ENCODE measurements around the gene ANKRD10.
"Not testable (repeated sequence)": the region's sequence is repeated elsewhere in the genome, so short reads cannot be mapped to it uniquely, and the experiment has no call there.

Gene ANKRD10

GRCh38 chr13:110915057-110915873 is at the start of gene ANKRD10:
Gene ANKRD10 (minus strand): TSS chr13:110915069. CDS start chr13:110914934, 135 bp downstream.
- DNase-seq: peak; percentile 85 to 100 (median 98)

- no peak for DNase-seq
Observed at GRCh38 chr13:110964229-110965037, 49.6 kb upstream of the ANKRD10 start.

- no peak for DNase-seq
Observed at GRCh38 chr13:110963554-110963970, 48.7 kb upstream of the ANKRD10 start.

- no peak for DNase-seq
Observed at GRCh38 chr13:110961959-110962358, 47.1 kb upstream of the ANKRD10 start.

- no peak for DNase-seq
Observed at GRCh38 chr13:110960204-110960603, 45.3 kb upstream of the ANKRD10 start.

- DNase-seq: no peak
Observed at GRCh38 chr13:110957931-110958330, 43.1 kb upstream of the ANKRD10 start.

GRCh38 chr13:110957181-110957884 is 42.5 kb upstream of the ANKRD10 start:
- no peak for DNase-seq

- not testable (repeated sequence) for DNase-seq
Observed at GRCh38 chr13:110956216-110956615, 41.3 kb upstream of the ANKRD10 start.

- not testable (repeated sequence) for DNase-seq
Observed at GRCh38 chr13:110955608-110956007, 40.7 kb upstream of the ANKRD10 start.

- peak in 6 of 58 donors; percentile 2 to 21 (median 10) for DNase-seq
Observed at GRCh38 chr13:110955072-110955503, 40.2 kb upstream of the ANKRD10 start.

GRCh38 chr13:110954533-110954920 is 39.7 kb upstream of the ANKRD10 start:
- DNase-seq: not testable (repeated sequence)

GRCh38 chr13:110953833-110954532 is 39.1 kb upstream of the ANKRD10 start:
- no peak for DNase-seq

- DNase-seq: no peak
Observed at GRCh38 chr13:110953416-110953815, 38.5 kb upstream of the ANKRD10 start.

- DNase-seq: not testable (repeated sequence)
Observed at GRCh38 chr13:110952135-110952534, 37.3 kb upstream of the ANKRD10 start.

GRCh38 chr13:110950819-110951570 is 36.1 kb upstream of the ANKRD10 start:
- DNase-seq: no peak

GRCh38 chr13:110950356-110950755 is 35.5 kb upstream of the ANKRD10 start:
- DNase-seq: no peak

GRCh38 chr13:110949628-110950027 is 34.8 kb upstream of the ANKRD10 start:
- no peak for DNase-seq

- no peak for DNase-seq
Observed at GRCh38 chr13:110949116-110949515, 34.2 kb upstream of the ANKRD10 start.

- not testable (repeated sequence) for DNase-seq
Observed at GRCh38 chr13:110947338-110947737, 32.5 kb upstream of the ANKRD10 start.

GRCh38 chr13:110945928-110946570 is 31.2 kb upstream of the ANKRD10 start:
- DNase-seq: no peak

All from anterior cingulate cortex (tissue), 58 donors.